Measurements from ENCODE around the gene ZFAND6.
A peak's percentile ranks its signal among the peaks of the same experiment; 100 is the strongest.
"Not testable (repeated sequence)": the region's sequence is repeated elsewhere in the genome, so short reads cannot be mapped to it uniquely, and the experiment has no call there.

The ZFAND6 gene

GRCh38 chr15:80140909-80141308 is 81.4 kb downstream of the ZFAND6 start:
- H3K4me3 Mint-ChIP-seq, result no peak overlapping the region
- no peaks in the 10 kb centered on the region for H3K4me1 Mint-ChIP-seq
- ATAC-seq (no peak), DNase-seq (no peak)
- H3K27me3 Mint-ChIP-seq, result no peaks in the 10 kb centered on the region
- no peak overlapping the region for H3K27ac Mint-ChIP-seq
- no peaks in the 10 kb centered on the region for H3K9me3 Mint-ChIP-seq

- no peaks in the 10 kb centered on the region for H3K9me3 Mint-ChIP-seq
- no peaks in the 10 kb centered on the region for H3K27me3 Mint-ChIP-seq
- no peaks in the 10 kb centered on the region for H3K4me1 Mint-ChIP-seq
- ATAC-seq, result no peak
- no peak overlapping the region for H3K27ac Mint-ChIP-seq
- DNase-seq, result no peak
- H3K4me3 Mint-ChIP-seq, result no peak overlapping the region
Observed at GRCh38 chr15:80141916-80142598, 82.6 kb downstream of the ZFAND6 start.

GRCh38 chr15:80142646-80143045 is 83.2 kb downstream of the ZFAND6 start:
- H3K4me1 Mint-ChIP-seq, result no peaks in the 10 kb centered on the region
- no peaks in the 10 kb centered on the region for H3K27me3 Mint-ChIP-seq
- H3K4me3 Mint-ChIP-seq, result no peak overlapping the region
- no peak for ATAC-seq
- no peak for DNase-seq
- no peak overlapping the region for H3K27ac Mint-ChIP-seq
- H3K9me3 Mint-ChIP-seq, result no peaks in the 10 kb centered on the region

- H3K27me3 Mint-ChIP-seq, result no peaks in the 10 kb centered on the region
- peaks cover 36% of the 10 kb centered on the region for H3K4me1 Mint-ChIP-seq
- no peak for DNase-seq
- H3K4me3 Mint-ChIP-seq, result no peak overlapping the region
- H3K27ac Mint-ChIP-seq, result no peak overlapping the region
- H3K9me3 Mint-ChIP-seq, result no peaks in the 10 kb centered on the region
- ATAC-seq, result no peak
Observed at GRCh38 chr15:80151148-80151547, 91.7 kb downstream of the ZFAND6 start.

GRCh38 chr15:80151576-80151975 is 92.1 kb downstream of the ZFAND6 start:
- H3K27ac Mint-ChIP-seq, result peak overlapping the region in 1 of 2 donors; percentile 3
- H3K4me1 Mint-ChIP-seq, result peaks cover 36% of the 10 kb centered on the region
- ATAC-seq, result no peak

GRCh38 chr15:80152180-80152895 is 92.9 kb downstream of the ZFAND6 start:
- peak; percentile 69 for ATAC-seq
- Mint-ChIP-seq H3K4me3 (peak overlapping the region; percentile 89 to 94), H3K4me1 (peaks cover 36% of the 10 kb centered on the region), H3K27ac (peak overlapping the region; percentile 61 to 89), H3K27me3 (no peaks in the 10 kb centered on the region), H3K9me3 (no peaks in the 10 kb centered on the region)
- DNase-seq, result peak; percentile 77 to 86

More at GRCh38 chr15:80151576-80151975, 92.1 kb downstream of the ZFAND6 start:
- DNase-seq, result no peak
- Mint-ChIP-seq H3K9me3 (no peaks in the 10 kb centered on the region), H3K4me3 (peak overlapping the region; percentile 77 to 89), H3K27me3 (no peaks in the 10 kb centered on the region)

GRCh38 chr15:80152896-80153876 is 93.7 kb downstream of the ZFAND6 start, which contains the start of gene FAH:
Gene FAH, plus strand, starts transcription at chr15:80152999. Its CDS starts 56 bp downstream, at chr15:80153055.
- H3K9me3 Mint-ChIP-seq, result no peaks in the 10 kb centered on the region
- ATAC-seq (peak; percentile 84), DNase-seq (peak; percentile 48 to 78)
- peak within 1 kb of the TSS; percentile 95 to 97 for H3K27ac Mint-ChIP-seq
- peak within 1 kb of the TSS; percentile 89 to 94 for H3K4me3 Mint-ChIP-seq
- no peaks in the 10 kb centered on the region for H3K27me3 Mint-ChIP-seq
- peaks cover 36% of the 10 kb centered on the region for H3K4me1 Mint-ChIP-seq

GRCh38 chr15:80153900-80154299 is 94.4 kb downstream of the ZFAND6 start:
- Mint-ChIP-seq H3K4me1 (peaks cover 36% of the 10 kb centered on the region), H3K27ac (peak overlapping the region; percentile 95 to 97)

GRCh38 chr15:80154336-80154735 is 94.9 kb downstream of the ZFAND6 start:
- Mint-ChIP-seq H3K4me3 (peak overlapping the region; percentile 89 to 94), H3K4me1 (peaks cover 38% of the 10 kb centered on the region), H3K27me3 (no peaks in the 10 kb centered on the region), H3K9me3 (no peaks in the 10 kb centered on the region), H3K27ac (peak overlapping the region in 1 of 2 donors; percentile 95)
- ATAC-seq (no peak), DNase-seq (no peak)

More at GRCh38 chr15:80153900-80154299, 94.4 kb downstream of the ZFAND6 start:
- ATAC-seq (no peak), DNase-seq (no peak)
- H3K27me3 Mint-ChIP-seq, result no peaks in the 10 kb centered on the region
- H3K9me3 Mint-ChIP-seq, result no peaks in the 10 kb centered on the region
- peak overlapping the region; percentile 89 to 94 for H3K4me3 Mint-ChIP-seq

- ATAC-seq, result no peak
- H3K4me1 Mint-ChIP-seq, result peaks cover 45% of the 10 kb centered on the region
- no peaks in the 10 kb centered on the region for H3K9me3 Mint-ChIP-seq
- H3K4me3 Mint-ChIP-seq, result peak overlapping the region; percentile 25 to 94
- no peak for DNase-seq
- H3K27me3 Mint-ChIP-seq, result no peaks in the 10 kb centered on the region
- H3K27ac Mint-ChIP-seq, result no peak overlapping the region
Observed at GRCh38 chr15:80155001-80155377, 95.5 kb downstream of the ZFAND6 start.

GRCh38 chr15:80155378-80156175 is 96.1 kb downstream of the ZFAND6 start:
- not testable (repeated sequence) for ATAC-seq, DNase-seq, H3K9me3 Mint-ChIP-seq, H3K27ac Mint-ChIP-seq, H3K27me3 Mint-ChIP-seq
- peaks cover 51% of the 10 kb centered on the region for H3K4me1 Mint-ChIP-seq
- peak overlapping the region in 1 of 2 donors; percentile 94 for H3K4me3 Mint-ChIP-seq

- peaks cover 57% of the 10 kb centered on the region for H3K4me1 Mint-ChIP-seq
- DNase-seq (no peak), ATAC-seq (no peak)
Observed at GRCh38 chr15:80156176-80156720, 96.8 kb downstream of the ZFAND6 start.

GRCh38 chr15:80157215-80157614 is 97.7 kb downstream of the ZFAND6 start:
- H3K9me3 Mint-ChIP-seq, result no peaks in the 10 kb centered on the region
- H3K27me3 Mint-ChIP-seq, result no peaks in the 10 kb centered on the region
- peaks cover 52% of the 10 kb centered on the region for H3K4me1 Mint-ChIP-seq
- DNase-seq, result no peak
- H3K27ac Mint-ChIP-seq, result no peak overlapping the region
- ATAC-seq, result no peak
- no peak overlapping the region for H3K4me3 Mint-ChIP-seq

More at GRCh38 chr15:80156176-80156720, 96.8 kb downstream of the ZFAND6 start:
- no peak overlapping the region for H3K27ac Mint-ChIP-seq
- no peak overlapping the region for H3K4me3 Mint-ChIP-seq
- no peaks in the 10 kb centered on the region for H3K9me3 Mint-ChIP-seq
- H3K27me3 Mint-ChIP-seq, result no peaks in the 10 kb centered on the region

GRCh38 chr15:80159301-80159700 is 99.8 kb downstream of the ZFAND6 start:
- no peak for DNase-seq
- no peak overlapping the region for H3K27ac Mint-ChIP-seq
- H3K4me3 Mint-ChIP-seq, result no peak overlapping the region
- ATAC-seq, result no peak
- H3K9me3 Mint-ChIP-seq, result no peaks in the 10 kb centered on the region
- peaks cover 40% of the 10 kb centered on the region for H3K4me1 Mint-ChIP-seq
- H3K27me3 Mint-ChIP-seq, result no peaks in the 10 kb centered on the region

Measured in stimulated activated naive CD8-positive, alpha-beta T cell treated with anti-CD3 and anti-CD28 coated beads, Interleukin-15, amount 100 ng/mL, for 72 hours (primary cell).